Esophagus muscularis mucosa (tissue), 4 donors: ENCODE measurements around the gene KPNA2.

ENCODE experiments used
- CTCF ChIP-seq, 3 experiments: fragments of 200-600 bp in 2 of 3; fragments of 450-650 bp in 1 of 3; sonication (generic) in 2 of 3; IDR thresholded peaks; one replicate each; pipeline ENCODE4 v1.5.1; 2017 to 2019; ENCODE audit warnings: antibody characterized with exemption in 3 of 3, mild to moderate bottlenecking in 2 of 3, moderate library complexity in 1 of 3
- EP300 ChIP-seq: sonication (generic); formaldehyde crosslinking; IDR thresholded peaks from one replicate; pipeline ENCODE4 v1.6.1; 2017; ENCODE audit warnings: antibody characterized with exemption
- POLR2AphosphoS5 ChIP-seq, 2 donors: sonication (generic); formaldehyde crosslinking; IDR thresholded peaks; one replicate each; pipeline ENCODE4 v1.6.1; 2017; ENCODE audit warnings: antibody characterized with exemption in 2 of 2

- no peak for TF ChIP-seq POLR2AphosphoS5 (IDR thresholded peaks at IDR 0.05)
- no peak for TF ChIP-seq EP300
- TF ChIP-seq CTCF (IDR thresholded peaks at IDR 0.05), result no peak
Measured at GRCh38 chr17:68035131-68035522, 408 bp upstream of the KPNA2 start.
